ENCODE data around the gene NID1.

NID1 gene

GRCh38 chr1:236065509-236066005 is 667 bp upstream of the NID1 start:
- no peak for DNase-seq

GRCh38 chr1:236063919-236064673 is 794 bp downstream of the NID1 start:
- no peak for DNase-seq

GRCh38 chr1:236063551-236063918 is 1.4 kb downstream of the NID1 start:
- no peak for DNase-seq

- no peak for DNase-seq
These were observed 4.6 kb downstream of the NID1 start for GRCh38 chr1:236060286-236060685.

GRCh38 chr1:236059011-236059410 is 5.9 kb downstream of the NID1 start:
- DNase-seq: no peak

GRCh38 chr1:236058141-236058934 is 6.6 kb downstream of the NID1 start:
- DNase-seq: no peak

GRCh38 chr1:236057546-236057945 is 7.3 kb downstream of the NID1 start:
- DNase-seq: no peak

- no peak for DNase-seq
These were observed 12.5 kb downstream of the NID1 start for GRCh38 chr1:236052232-236052993.

GRCh38 chr1:236051242-236051791 is 13.6 kb downstream of the NID1 start:
- DNase-seq: no peak

- DNase-seq: no peak
These were observed 19.1 kb downstream of the NID1 start for GRCh38 chr1:236045771-236046170.

- DNase-seq: no peak
These were observed 20.5 kb downstream of the NID1 start for GRCh38 chr1:236044341-236044740.

- DNase-seq: no peak
These were observed 23.0 kb downstream of the NID1 start for GRCh38 chr1:236041631-236042618.

GRCh38 chr1:236039740-236040685 is 24.9 kb downstream of the NID1 start:
- DNase-seq: no peak

GRCh38 chr1:236038034-236038433 is 26.9 kb downstream of the NID1 start:
- no peak for DNase-seq

- DNase-seq: no peak
These were observed 29.2 kb downstream of the NID1 start for GRCh38 chr1:236035681-236036101.

GRCh38 chr1:236033336-236033735 is 31.6 kb downstream of the NID1 start:
- no peak for DNase-seq

- no peak for DNase-seq
These were observed 34.4 kb downstream of the NID1 start for GRCh38 chr1:236030534-236030933.

- DNase-seq: no peak
These were observed 35.4 kb downstream of the NID1 start for GRCh38 chr1:236029428-236029940.

GRCh38 chr1:236027104-236027503 is 37.8 kb downstream of the NID1 start:
- no peak for DNase-seq

GRCh38 chr1:236025836-236026235 is 39.1 kb downstream of the NID1 start:
- no peak for DNase-seq

All from activated gamma-delta T cell (primary cell).